Neural progenitor cell (in vitro differentiated cells): ENCODE data around the gene D2HGDH. TPM values are rescaled to one million over a fixed set of nuclear protein-coding genes. Genes with fewer than 3 reads are reported as not detected.

Source experiments
- DNase-seq: peaks from one replicate; pipeline ENCODE4 v3.0.0-alpha.2; 2016; ENCODE audit warnings: low spot score
- H2AFZ ChIP-seq: fragments of 200-600 bp; sonication (generic); replicated peaks from 2 replicates; pipeline ENCODE4 v1.6.1; 2016; ENCODE audit warnings: antibody characterized with exemption
- H3F3A ChIP-seq: fragments of 200-600 bp; sonication (generic); 2 replicates; pipeline ENCODE4 v1.6.1; 2016; ENCODE audit warnings: antibody characterized with exemption, low read depth
- H3K27ac ChIP-seq: fragments of 200-600 bp; sonication (generic); 2 replicates; pipeline ENCODE4 v1.5.1; 2016; ENCODE audit warnings: mild to moderate bottlenecking
- H3K27me3 ChIP-seq: fragments of 200-600 bp; sonication (generic); 2 replicates; pipeline ENCODE4 v1.6.1; 2016; ENCODE audit warnings: mild to moderate bottlenecking, moderate library complexity
- H3K36me3 ChIP-seq: fragments of 200-600 bp; sonication (generic); 2 replicates; pipeline ENCODE4 v1.5.1; 2016
- H3K4me1 ChIP-seq: fragments of 200-600 bp; sonication (generic); 2 replicates; pipeline ENCODE4 v1.6.1; 2016; ENCODE audit warnings: mixed run types
- H3K4me2 ChIP-seq: fragments of 200-600 bp; sonication (generic); 2 replicates; pipeline ENCODE4 v1.6.1; 2016
- H3K4me3 ChIP-seq: fragments of 200-600 bp; sonication (generic); 2 replicates; pipeline ENCODE4 v1.5.1; 2016
- H3K79me2 ChIP-seq: fragments of 200-600 bp; sonication (generic); 2 replicates; pipeline ENCODE4 v1.6.1; 2016; ENCODE audit warnings: low read depth
- H3K9ac ChIP-seq: fragments of 200-600 bp; sonication (generic); 2 replicates; pipeline ENCODE4 v1.6.1; 2016
- H3K9me3 ChIP-seq: fragments of 200-600 bp; sonication (generic); 2 replicates; pipeline ENCODE4 v1.5.1; 2016; ENCODE audit warnings: low read depth
- H4K20me1 ChIP-seq: fragments of 200-600 bp; sonication (generic); 2 replicates; pipeline ENCODE4 v1.6.1; 2016; ENCODE audit warnings: low read depth
- H3K27ac Mint-ChIP-seq: 3 replicates; pipeline ENCODE4 v1.8.0; 2021; ENCODE audit warnings: mixed read lengths
- H3K27me3 Mint-ChIP-seq: 2 replicates; pipeline ENCODE4 v1.8.0; 2022; ENCODE audit warnings: low read depth, mild to moderate bottlenecking, inconsistent platforms, moderate library complexity, mixed read lengths; ENCODE audit not compliant: insufficient read depth
- H3K36me3 Mint-ChIP-seq: 3 replicates; pipeline ENCODE4 v1.8.0; 2021; ENCODE audit warnings: mixed read lengths
- H3K4me1 Mint-ChIP-seq: 3 replicates; pipeline ENCODE4 v1.8.0; 2021; ENCODE audit warnings: mixed read lengths
- H3K4me3 Mint-ChIP-seq: 3 replicates; pipeline ENCODE4 v1.8.0; 2021; ENCODE audit warnings: mild to moderate bottlenecking, moderate library complexity, mixed read lengths
- H3K9me3 Mint-ChIP-seq: 3 replicates; pipeline ENCODE4 v1.8.0; 2020; ENCODE audit warnings: mixed read lengths
- EZH2 ChIP-seq: fragments of 200-600 bp; sonication (generic); IDR thresholded peaks from 2 replicates; pipeline ENCODE4 v1.6.1; 2017; ENCODE audit warnings: antibody characterized with exemption, mild to moderate bottlenecking, moderate library complexity
- EZH2phosphoT487 ChIP-seq: fragments of 200-600 bp; sonication (generic); IDR thresholded peaks from 2 replicates; pipeline ENCODE4 v1.6.1; 2017; ENCODE audit warnings: antibody characterized with exemption
- total RNA-seq: library from RNA; depleted of rRNA; stranded (reverse); fragments of >200 nt; gene quantifications from 2 replicates; pipeline ENCODE4 v1.2.3, GENCODE V29; 2015; ENCODE audit warnings: low replicate concordance
- TF ChIP-seq, protein P1 (sequence below): fragments of 200-600 bp; sonication (generic); IDR thresholded peaks from 2 replicates; pipeline ENCODE4 v1.5.1; 2017; ENCODE audit warnings: antibody characterized with exemption, mild to moderate bottlenecking

D2HGDH gene
- total RNA-seq, 1 donor from 2014 or later: 3.5 TPM

DNA sequence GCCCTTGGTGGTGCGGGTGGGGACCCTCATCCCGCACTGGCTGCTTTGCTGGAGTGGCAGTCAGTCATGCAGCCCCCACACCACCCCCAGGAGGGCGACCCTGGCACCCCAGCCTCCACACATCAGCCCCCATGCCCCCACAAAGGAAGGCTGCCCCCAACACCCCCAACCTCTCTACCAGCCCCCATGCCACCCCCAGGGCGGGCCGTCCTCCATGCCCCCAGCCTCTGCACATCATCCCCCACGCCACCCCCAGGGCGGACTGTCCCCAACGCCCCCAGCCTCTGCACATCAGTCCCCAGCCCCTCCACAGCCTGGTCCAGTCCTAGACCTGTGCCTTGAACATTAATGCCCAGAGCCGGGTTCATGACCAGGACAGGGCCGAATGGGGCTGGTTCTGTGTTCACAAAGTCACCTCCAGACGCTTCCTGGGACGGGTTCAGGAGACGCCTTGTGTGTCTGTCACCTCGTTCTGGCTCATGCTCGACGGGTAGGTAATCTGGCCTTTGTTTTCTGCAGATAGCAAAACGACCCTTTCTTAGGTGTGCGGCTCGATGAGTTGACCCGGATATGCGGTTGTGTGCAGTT lies 18.4 kb downstream of the D2HGDH start:
- Histone ChIP-seq H3K9me3 (no peaks in the 10 kb centered on the region), H3K36me3 (no peaks in the 10 kb centered on the region), H3K9ac (no peak overlapping the region), H3F3A (no peaks in the 10 kb centered on the region), H2AFZ (no peak overlapping the region), H3K27me3 (no peaks in the 10 kb centered on the region), H3K4me2 (no peak overlapping the region), H3K27ac (no peak overlapping the region), H3K4me3 (no peak overlapping the region), H3K4me1 (no peaks in the 10 kb centered on the region), H4K20me1 (no peaks in the 10 kb centered on the region), H3K79me2 (no peaks in the 10 kb centered on the region)
- peaks cover 2% of the 10 kb centered on the region for H3K9me3 Mint-ChIP-seq
- peaks cover 14% of the 10 kb centered on the region for H3K36me3 Mint-ChIP-seq
- TF ChIP-seq EZH2: no peak
- no peak for TF ChIP-seq EZH2phosphoT487
- TF ChIP-seq, protein P1, sequence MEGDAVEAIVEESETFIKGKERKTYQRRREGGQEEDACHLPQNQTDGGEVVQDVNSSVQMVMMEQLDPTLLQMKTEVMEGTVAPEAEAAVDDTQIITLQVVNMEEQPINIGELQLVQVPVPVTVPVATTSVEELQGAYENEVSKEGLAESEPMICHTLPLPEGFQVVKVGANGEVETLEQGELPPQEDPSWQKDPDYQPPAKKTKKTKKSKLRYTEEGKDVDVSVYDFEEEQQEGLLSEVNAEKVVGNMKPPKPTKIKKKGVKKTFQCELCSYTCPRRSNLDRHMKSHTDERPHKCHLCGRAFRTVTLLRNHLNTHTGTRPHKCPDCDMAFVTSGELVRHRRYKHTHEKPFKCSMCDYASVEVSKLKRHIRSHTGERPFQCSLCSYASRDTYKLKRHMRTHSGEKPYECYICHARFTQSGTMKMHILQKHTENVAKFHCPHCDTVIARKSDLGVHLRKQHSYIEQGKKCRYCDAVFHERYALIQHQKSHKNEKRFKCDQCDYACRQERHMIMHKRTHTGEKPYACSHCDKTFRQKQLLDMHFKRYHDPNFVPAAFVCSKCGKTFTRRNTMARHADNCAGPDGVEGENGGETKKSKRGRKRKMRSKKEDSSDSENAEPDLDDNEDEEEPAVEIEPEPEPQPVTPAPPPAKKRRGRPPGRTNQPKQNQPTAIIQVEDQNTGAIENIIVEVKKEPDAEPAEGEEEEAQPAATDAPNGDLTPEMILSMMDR: no peak
- no peak for DNase-seq
- peaks cover 2% of the 10 kb centered on the region for H3K27me3 Mint-ChIP-seq
- H3K27ac Mint-ChIP-seq: no peak overlapping the region
- H3K4me3 Mint-ChIP-seq: no peak overlapping the region
- no peaks in the 10 kb centered on the region for H3K4me1 Mint-ChIP-seq

DNA sequence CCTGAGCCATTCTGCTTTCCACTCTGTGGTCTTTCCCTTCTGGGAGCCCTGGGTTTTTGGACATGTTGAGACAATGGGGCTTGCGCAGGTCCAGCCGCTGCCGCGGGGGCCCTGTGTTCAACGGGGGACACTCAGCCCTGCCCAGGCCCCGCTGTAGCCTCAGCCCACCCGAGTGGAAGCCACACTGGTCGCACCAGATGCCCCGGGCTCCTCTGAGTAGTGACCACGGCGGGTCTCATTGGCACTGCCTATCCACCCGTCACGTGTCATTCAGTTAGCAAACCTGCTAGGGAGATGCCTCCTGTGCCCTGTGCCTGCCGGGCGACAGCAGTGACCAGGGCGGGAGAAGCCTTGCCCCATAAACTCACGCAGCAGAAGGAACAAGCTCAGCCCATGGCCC lies 19.1 kb downstream of the D2HGDH start:
- peaks cover 2% of the 10 kb centered on the region for H3K9me3 Mint-ChIP-seq
- peaks cover 2% of the 10 kb centered on the region for H3K27me3 Mint-ChIP-seq
- no peaks in the 10 kb centered on the region for H4K20me1 ChIP-seq
- H2AFZ ChIP-seq: no peak overlapping the region
- H3K27ac Mint-ChIP-seq: no peak overlapping the region
- no peaks in the 10 kb centered on the region for H3K36me3 ChIP-seq
- no peaks in the 10 kb centered on the region for H3K4me1 ChIP-seq
- H3K9me3 ChIP-seq: no peaks in the 10 kb centered on the region
- H3K4me1 Mint-ChIP-seq: no peaks in the 10 kb centered on the region
- no peak overlapping the region for H3K9ac ChIP-seq
- H3K27ac ChIP-seq: no peak overlapping the region
- H3K79me2 ChIP-seq: no peaks in the 10 kb centered on the region
- no peak overlapping the region for H3K4me2 ChIP-seq
- H3K27me3 ChIP-seq: no peaks in the 10 kb centered on the region
- no peak overlapping the region for H3K4me3 ChIP-seq
- no peak for DNase-seq
- TF ChIP-seq, protein P1: no peak
- TF ChIP-seq EZH2phosphoT487 (no peak), EZH2 (no peak)
- peaks cover 14% of the 10 kb centered on the region for H3K36me3 Mint-ChIP-seq
- no peaks in the 10 kb centered on the region for H3F3A ChIP-seq
- H3K4me3 Mint-ChIP-seq: no peak overlapping the region

DNA sequence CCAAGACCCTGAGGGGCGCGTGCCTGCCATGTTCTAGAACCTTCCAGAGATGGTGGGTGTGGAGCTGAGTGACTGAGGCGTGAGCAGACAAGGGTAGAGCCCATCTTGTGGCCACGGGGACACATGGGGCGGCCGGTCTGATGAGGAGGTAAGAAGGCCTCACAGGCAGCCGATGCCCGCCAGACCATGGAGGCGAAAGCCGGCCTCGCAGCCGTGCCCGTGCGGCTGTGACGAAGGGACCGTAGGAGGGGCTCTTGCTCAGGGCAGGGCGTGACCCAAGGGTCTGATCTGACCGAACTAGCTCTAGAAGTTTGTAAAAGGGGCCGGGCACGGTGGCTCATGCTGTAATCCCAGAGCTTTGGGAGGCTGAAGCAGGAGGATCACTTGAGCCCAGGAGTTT lies 19.6 kb downstream of the D2HGDH start:
- peak overlapping the region; percentile 82 for H3K27ac Mint-ChIP-seq
- H3K4me3 Mint-ChIP-seq: no peak overlapping the region
- Histone ChIP-seq H3F3A (peaks cover 2% of the 10 kb centered on the region), H3K79me2 (no peaks in the 10 kb centered on the region), H3K4me2 (no peak overlapping the region), H3K36me3 (no peaks in the 10 kb centered on the region), H3K4me3 (no peak overlapping the region), H3K9ac (no peak overlapping the region), H2AFZ (no peak overlapping the region), H3K27ac (no peak overlapping the region), H3K4me1 (no peaks in the 10 kb centered on the region), H3K9me3 (no peaks in the 10 kb centered on the region), H4K20me1 (no peaks in the 10 kb centered on the region), H3K27me3 (no peaks in the 10 kb centered on the region)
- no peak for DNase-seq
- no peaks in the 10 kb centered on the region for H3K4me1 Mint-ChIP-seq
- TF ChIP-seq EZH2phosphoT487: no peak
- no peak for TF ChIP-seq EZH2
- TF ChIP-seq, protein P1: no peak
- peaks cover 2% of the 10 kb centered on the region for H3K27me3 Mint-ChIP-seq
- H3K9me3 Mint-ChIP-seq: peaks cover 2% of the 10 kb centered on the region
- peaks cover 15% of the 10 kb centered on the region for H3K36me3 Mint-ChIP-seq
